Epithelial cell of proximal tubule (primary cell): Measurements from ENCODE around the gene ZNF562. TPM values are rescaled to one million over a fixed set of nuclear protein-coding genes. Genes with fewer than 3 reads are reported as not detected.
"Not testable (repeated sequence)": the region's sequence is repeated elsewhere in the genome, so short reads cannot be mapped to it uniquely, and the experiment has no call there.

Experiments used
- DNase-seq: peaks from one replicate; pipeline ENCODE4 v3.0.0-alpha.2; 2011; ENCODE audit warnings: low read depth
- H3K4me3 ChIP-seq: 2 replicates; pipeline ENCODE4 v1.5.1; 2011; ENCODE audit warnings: low read depth, mild to moderate bottlenecking, low read length
- CTCF ChIP-seq: conservative IDR thresholded peaks from 2 replicates; pipeline ENCODE4 v1.5.1; 2012; ENCODE audit warnings: low read depth, mild to moderate bottlenecking, low read length
- total RNA-seq: library from RNA; depleted of rRNA; stranded (reverse); fragments of >200 nt; gene quantifications from 2 replicates; pipeline ENCODE4 v1.2.3, GENCODE V29; 2015

Gene ZNF562
- total RNA-seq, 1 donor from 2014 or later = 9.0 TPM

GRCh38 chr19:9668544-9668943, 6.4 kb downstream of the ZNF562 start:
- TF ChIP-seq CTCF = no peak
- H3K4me3 ChIP-seq = no peak overlapping the region

DNA sequence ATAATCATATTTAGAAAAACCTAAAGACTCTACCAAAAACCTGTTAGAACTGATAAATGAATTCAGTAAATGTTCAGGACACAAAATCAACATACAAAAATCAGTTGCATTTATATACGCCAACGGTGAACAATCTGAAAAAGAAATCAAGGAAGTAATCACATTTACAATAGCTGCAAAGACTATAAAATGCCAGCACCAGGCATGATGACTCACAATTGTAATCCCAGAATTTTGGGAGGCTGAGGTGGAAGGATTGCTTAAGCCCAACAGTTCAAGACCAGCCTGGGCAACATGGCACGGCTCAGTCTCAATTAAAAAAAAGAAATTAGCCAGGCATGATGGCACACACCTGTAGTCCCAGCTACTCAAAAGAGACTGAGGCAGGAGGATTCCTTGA, 7.0 kb downstream of the ZNF562 start:
- no peak overlapping the region for H3K4me3 ChIP-seq
- no peak for DNase-seq
- TF ChIP-seq CTCF = no peak

More at GRCh38 chr19:9668544-9668943, 6.4 kb downstream of the ZNF562 start:
- DNase-seq = no peak

DNA sequence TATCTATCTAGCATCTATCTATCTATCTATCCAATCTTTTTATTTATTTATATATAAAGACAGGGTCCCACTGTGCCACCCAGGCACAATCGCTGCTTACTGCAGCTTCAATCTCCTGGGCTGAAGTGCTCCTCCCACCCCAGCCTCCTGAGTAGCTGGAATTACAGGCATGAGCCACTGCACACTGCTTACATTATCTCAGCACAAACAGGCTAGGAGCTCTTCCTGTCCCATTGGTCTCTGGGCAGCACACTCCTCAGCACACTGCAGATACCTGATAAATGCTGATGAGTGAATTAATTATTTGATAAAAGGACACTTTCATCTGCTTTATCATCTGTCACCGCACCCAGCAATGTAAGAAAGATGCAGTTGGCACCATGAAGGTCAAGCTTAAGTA, 16.1 kb downstream of the ZNF562 start:
- no peak overlapping the region for H3K4me3 ChIP-seq
- no peak for DNase-seq
- TF ChIP-seq CTCF = no peak

DNA sequence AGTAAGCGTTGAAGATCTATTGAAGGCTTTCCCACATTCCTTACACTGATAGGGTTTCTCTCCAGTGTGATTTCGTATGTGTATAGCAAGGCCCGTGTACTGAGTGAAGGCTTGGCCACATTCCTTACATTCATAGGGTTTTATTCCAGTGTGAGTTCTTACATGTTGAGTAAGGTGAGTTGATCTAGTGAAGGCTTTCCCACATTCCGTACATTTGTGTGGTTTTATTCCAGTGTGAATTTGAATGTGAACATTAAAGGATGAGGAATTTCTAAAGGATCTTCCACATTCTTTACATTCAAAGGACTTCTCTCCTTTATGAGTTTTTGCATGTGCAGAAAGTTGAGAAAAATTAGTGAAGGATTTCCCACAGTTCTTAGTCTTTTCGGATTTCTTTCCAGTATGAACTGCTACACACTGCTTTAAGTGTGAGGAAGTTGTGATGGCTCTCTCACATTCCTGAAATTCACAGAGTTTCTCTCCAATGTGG, 21.8 kb downstream of the ZNF562 start:
- DNase-seq, H3K4me3 ChIP-seq: not testable (repeated sequence)

GRCh38 chr19:9651464-9651863, 23.4 kb downstream of the ZNF562 start:
- not testable (repeated sequence) for DNase-seq, H3K4me3 ChIP-seq

DNA sequence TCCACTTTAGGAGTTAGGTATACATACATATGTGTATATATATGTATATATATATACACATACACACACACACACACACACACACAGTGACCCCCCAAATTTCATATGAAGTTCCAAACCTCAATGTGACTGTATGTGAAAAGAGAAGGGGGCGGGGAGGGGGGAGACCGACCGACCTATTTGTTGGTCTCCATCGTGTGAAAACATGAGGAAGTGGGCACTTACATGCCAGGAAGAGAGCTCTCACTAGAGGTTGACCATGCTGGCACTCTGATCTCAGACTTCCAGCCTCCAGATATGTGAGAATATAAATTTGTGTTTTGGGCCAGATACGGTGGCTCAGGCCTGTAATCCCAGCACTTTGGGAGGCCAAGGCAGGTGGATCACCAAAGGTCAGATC, 24.6 kb downstream of the ZNF562 start:
- DNase-seq = no peak
- no peak for TF ChIP-seq CTCF
- no peak overlapping the region for H3K4me3 ChIP-seq

DNA sequence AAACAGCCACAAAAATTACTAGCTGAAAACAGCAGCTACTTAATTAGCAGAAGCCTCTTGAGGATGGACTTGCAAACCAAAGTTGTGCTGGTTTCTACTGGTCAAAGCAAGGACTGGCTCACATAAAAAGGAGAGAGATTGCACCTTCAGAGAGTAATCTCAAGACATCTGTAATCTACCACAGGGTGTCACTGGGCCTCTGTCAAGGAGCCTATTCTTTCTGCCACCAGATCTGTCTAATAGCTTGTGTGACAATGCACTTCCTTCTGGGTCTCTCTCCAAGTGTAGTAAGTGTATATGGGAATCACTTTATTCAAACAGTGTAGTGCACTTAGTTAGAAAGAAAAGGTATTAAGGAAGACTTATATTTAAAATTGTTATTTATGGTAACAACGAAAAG, 29.4 kb downstream of the ZNF562 start:
- no peak for TF ChIP-seq CTCF
- no peak for DNase-seq
- no peak overlapping the region for H3K4me3 ChIP-seq

- DNase-seq = no peak
- TF ChIP-seq CTCF = no peak
- no peak overlapping the region for H3K4me3 ChIP-seq
These were observed 30.4 kb downstream of the ZNF562 start for GRCh38 chr19:9644472-9644871.
